Occipital lobe (tissue), 2 donors: ENCODE measurements around the gene STPG4. TPM values are rescaled to one million over a fixed set of nuclear protein-coding genes. Genes with fewer than 3 reads are reported as not detected.
"Not testable (repeated sequence)": the region's sequence is repeated elsewhere in the genome, so short reads cannot be mapped to it uniquely, and the experiment has no call there.

Experiments used
- DNase-seq: peaks from one replicate; lab custom pipeline; 2025; lab: John Stamatoyannopoulos, UW
- total RNA-seq: library from RNA; depleted of rRNA; stranded (reverse); fragments of >200 nt; gene quantifications from one replicate; pipeline ENCODE4 v1.2.3, GENCODE V29; 2014

Gene STPG4
- total RNA-seq, 1 donor from 2014 or later, result 0.78 TPM

- DNase-seq, result no peak
Observed at GRCh38 chr2:47128705-47129104, 26.4 kb downstream of the STPG4 start.

- no peak for DNase-seq
Observed at GRCh38 chr2:47127862-47128543, 27.1 kb downstream of the STPG4 start.

DNA sequence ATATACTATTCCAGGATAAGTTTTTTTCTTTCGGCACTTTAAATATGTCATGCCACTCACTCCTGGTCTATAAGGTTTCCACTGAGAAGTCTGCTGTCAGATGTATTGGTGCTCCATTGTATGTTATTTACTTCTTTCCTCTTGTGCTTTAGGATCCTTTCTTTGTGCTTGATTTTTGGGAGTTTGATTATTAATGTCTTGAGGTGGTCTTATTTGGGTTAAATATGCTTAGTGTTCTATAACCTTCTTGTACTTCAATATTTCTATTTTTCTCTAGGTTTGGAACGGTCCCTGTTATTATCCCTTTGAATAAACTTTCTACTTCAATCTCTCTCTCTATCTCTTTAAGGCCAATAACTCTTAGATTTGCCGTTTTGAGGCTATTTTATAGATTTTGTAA, 28.3 kb downstream of the STPG4 start:
- no peak for DNase-seq

DNA sequence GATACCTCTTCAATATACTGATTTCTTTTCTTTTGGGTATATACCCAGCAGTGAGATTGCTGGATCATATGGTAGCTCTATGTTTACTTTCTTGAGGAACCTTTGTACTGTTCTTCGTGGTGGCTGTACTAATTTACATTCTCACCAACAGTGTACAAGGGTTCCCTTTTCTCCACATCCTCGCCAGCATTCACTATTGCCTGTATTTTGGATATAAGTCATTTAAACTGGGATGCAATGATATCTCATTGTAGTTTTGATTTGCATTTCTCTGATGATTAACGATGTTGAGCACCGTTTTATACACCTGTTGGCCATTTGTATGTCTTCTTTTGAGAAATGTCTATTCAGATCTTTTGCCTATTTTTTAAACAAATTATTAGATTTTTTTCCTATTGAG, 30.4 kb downstream of the STPG4 start:
- not testable (repeated sequence) for DNase-seq

- DNase-seq, result not testable (repeated sequence)
Observed at GRCh38 chr2:47120424-47120823, 34.7 kb downstream of the STPG4 start.

- no peak for DNase-seq
Observed at GRCh38 chr2:47119001-47119400, 36.1 kb downstream of the STPG4 start.

GRCh38 chr2:47118581-47118980, 36.5 kb downstream of the STPG4 start:
- DNase-seq, result no peak

DNA sequence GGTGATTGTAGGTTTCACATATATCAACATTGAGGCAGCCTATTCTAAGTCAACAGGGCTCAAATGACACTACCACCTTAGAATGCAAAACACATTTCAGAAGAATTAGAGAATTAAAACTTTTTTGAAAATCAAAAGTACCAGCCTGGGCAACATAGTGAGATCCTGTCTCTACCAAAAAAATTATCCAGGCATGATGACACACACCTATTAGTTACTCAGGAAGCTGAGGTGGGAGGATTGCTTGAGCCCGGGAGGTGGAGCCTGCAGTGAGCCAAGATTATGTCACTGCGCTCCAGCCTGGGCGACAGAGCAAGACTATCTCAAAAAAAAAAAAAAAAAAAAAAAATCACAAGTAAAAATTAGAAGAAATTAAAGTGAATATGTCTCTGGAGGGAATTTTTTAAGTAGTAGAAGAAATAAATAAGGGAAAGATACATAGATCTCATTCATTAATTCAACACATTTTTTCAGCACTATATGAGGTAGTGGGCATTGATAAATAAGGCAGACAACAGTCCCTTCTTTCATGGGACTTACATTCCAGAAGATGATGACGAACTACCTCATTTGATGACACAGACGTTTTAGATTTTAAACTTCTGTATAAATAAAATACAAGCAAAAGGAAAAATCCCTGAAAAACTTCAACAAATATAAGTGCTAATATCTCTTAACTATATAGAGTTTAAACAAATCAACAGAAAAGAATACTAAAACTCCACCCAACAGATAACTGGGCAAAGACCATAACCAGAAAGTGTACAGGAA, 42.3 kb downstream of the STPG4 start:
- no peak for DNase-seq

GRCh38 chr2:47109680-47110079, 45.4 kb downstream of the STPG4 start:
- DNase-seq, result no peak

- no peak for DNase-seq
Observed at GRCh38 chr2:47109007-47109375, 46.1 kb downstream of the STPG4 start.

DNA sequence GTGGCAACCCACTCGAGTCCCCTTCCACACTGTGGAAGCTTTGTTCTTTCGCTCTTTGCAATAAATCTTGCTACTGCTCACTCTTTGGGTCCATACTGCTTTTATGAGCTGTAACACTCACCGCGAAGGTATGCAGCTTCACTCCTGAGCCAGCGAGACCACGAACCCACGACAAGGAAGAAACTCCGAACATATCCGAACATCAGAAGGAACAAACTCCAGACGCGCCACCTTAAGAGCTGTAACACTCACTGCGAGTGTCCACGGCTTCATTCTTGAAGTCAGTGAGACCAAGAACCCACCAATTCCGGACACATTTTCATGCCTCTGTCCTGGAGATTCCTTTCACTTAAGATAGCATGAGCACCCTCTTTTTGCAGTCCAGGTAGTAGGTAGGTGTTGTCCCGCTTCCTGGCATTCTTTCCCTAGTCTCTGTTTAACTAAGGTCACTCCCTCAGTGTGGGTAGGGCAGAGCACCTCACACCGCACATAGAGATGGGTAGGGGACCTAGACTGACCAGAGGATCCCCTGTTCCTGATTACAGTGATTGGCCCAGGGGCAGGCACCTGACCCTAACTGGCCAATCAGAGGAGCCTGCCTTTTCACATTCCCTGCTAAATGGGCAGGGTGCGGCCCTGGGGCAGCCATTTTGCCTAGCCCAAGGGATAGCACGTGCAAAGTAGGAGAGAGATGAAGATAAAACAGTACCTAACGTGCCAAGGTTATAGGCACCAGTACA, 46.7 kb downstream of the STPG4 start:
- DNase-seq, result not testable (repeated sequence)

DNA sequence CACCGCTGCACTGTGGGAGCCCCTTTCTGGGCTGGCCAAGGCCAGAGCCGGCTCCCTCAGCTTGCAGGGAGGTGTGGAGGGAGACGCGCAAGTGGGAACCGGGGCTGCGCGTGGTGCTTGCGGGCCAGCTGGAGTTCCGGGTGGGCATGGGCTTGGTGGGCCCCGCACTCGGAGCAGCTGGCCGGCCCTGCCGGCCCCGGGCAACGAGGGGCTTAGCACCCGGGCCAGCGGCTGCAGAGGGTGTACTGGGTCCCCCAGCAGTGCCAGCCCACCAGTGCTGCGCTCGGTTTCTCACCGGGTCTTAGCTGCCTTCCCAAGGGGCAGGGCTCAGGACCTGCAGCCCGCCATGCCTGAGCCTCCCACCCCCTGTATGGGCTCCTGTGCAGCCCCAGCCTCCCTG, 47.9 kb downstream of the STPG4 start:
- not testable (repeated sequence) for DNase-seq

- not testable (repeated sequence) for DNase-seq
Observed at GRCh38 chr2:47106231-47106630, 48.9 kb downstream of the STPG4 start.

- not testable (repeated sequence) for DNase-seq
Observed at GRCh38 chr2:47099712-47100111, 55.4 kb downstream of the STPG4 start.

GRCh38 chr2:47098953-47099352, 56.2 kb downstream of the STPG4 start:
- no peak for DNase-seq

DNA sequence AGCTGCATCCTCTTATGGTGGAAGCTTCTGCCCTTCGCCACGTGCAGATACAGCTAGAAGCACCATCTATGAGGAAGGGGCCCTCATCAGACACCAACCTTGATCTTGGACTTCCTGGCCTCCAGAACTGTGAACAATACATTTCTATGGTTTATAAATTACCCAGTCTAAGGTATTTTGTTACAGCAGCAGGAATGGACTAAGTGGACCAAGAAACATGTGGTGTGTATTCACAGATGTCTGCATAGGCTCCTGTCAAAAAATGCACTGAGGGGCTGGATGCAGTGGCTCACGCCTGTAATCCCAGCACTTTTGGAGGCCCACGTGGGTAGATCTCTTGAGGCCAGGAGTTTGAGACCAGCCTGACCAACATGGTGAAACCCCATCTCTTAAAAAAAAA, 57.5 kb downstream of the STPG4 start:
- DNase-seq, result no peak

GRCh38 chr2:47096451-47096850, 58.7 kb downstream of the STPG4 start:
- DNase-seq, result no peak

- no peak for DNase-seq
Observed at GRCh38 chr2:47095349-47096020, 59.6 kb downstream of the STPG4 start.

DNA sequence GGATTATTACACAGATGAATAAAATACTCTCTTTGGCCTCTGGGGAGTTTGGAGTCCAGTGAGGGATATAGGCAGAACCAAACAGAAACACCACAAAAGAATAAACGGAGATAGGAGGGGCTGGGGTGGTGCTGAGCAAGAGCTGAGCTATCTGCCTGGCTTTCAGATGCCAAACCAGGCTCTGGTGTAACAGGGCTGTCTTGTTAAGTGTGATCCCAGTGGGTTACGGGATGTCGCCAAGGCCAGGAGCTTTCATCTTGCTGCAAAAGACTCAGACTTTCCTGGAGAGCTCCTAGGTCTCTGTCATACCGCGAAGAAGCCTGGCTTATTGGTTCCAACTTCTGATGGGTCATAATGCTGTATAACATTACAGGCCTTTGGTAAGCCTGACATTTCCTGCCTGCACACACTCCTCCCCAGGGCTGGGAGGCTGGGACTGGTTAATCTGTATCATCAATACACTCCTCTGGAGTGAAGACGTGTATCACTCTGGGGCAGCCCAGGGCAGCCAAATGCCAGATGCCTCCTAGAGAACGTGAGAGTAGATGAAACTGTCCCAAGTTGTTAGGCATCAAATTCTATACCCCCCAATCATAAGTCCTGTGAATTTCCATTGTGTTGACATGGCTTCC, 60.5 kb downstream of the STPG4 start:
- DNase-seq, result no peak

- no peak for DNase-seq
Observed at GRCh38 chr2:47093626-47094025, 61.5 kb downstream of the STPG4 start.

- no peak for DNase-seq
Observed at GRCh38 chr2:47092465-47092864, 62.6 kb downstream of the STPG4 start.
